Tibial artery (tissue), 4 donors: ENCODE measurements around the gene TASP1.
A peak's percentile ranks its signal among the peaks of the same experiment; 100 is the strongest.

Source experiments
- DNase-seq, 2 donors: peaks; one replicate each; pipeline ENCODE4 v3.0.0-alpha.2; 2019
- H3K27ac ChIP-seq, 2 donors: fragments of 200-600 bp; sonication (generic) in 1 of 2; 1 replicate in 1 of 2; 2 replicates in 1 of 2; pipeline ENCODE4 v1.5.1; 2018 to 2019; ENCODE audit warnings: mild to moderate bottlenecking in 1 of 2
- H3K27me3 ChIP-seq, 2 donors: fragments of 200-600 bp; sonication (generic) in 1 of 2; one replicate each; pipeline versions ENCODE4 v1.5.1 to v1.6.0; 2016 to 2019
- H3K36me3 ChIP-seq, 3 donors: fragments of 200-600 bp; sonication (generic) in 2 of 3; one replicate each; pipeline ENCODE4 v1.5.1; 2016 to 2019; ENCODE audit warnings: mild to moderate bottlenecking in 2 of 3
- H3K4me1 ChIP-seq, 4 donors: fragments of 200-600 bp; sonication (generic) in 2 of 4; 1 replicate in 3 of 4; 2 replicates in 1 of 4; pipeline ENCODE4 v1.5.1; 2016 to 2019
- H3K4me3 ChIP-seq, 2 donors: fragments of 200-600 bp; sonication (generic) in 1 of 2; 1 replicate in 1 of 2; 2 replicates in 1 of 2; pipeline ENCODE4 v1.5.1; 2018 to 2019; ENCODE audit warnings: mild to moderate bottlenecking in 2 of 2
- H3K9me3 ChIP-seq, 3 donors: fragments of 200-600 bp; sonication (generic) in 1 of 3; one replicate each; pipeline ENCODE4 v1.5.1; 2016 to 2019
- intact Hi-C: fragments of 100-400 bp; cut with DNase I; formaldehyde crosslinking; loops from one replicate; pipeline ENCODE4 v1.15.0; 2023; ENCODE audit warnings: low total_unique reads
- TF ChIP-seq, protein P1 (sequence below), 2 experiments: fragments of 200-600 bp in 1 of 2; fragments of 450-650 bp in 1 of 2; IDR thresholded peaks; one replicate each; pipeline ENCODE4 v1.5.1; 2017 to 2019; ENCODE audit warnings: antibody characterized with exemption in 2 of 2, mild to moderate bottlenecking in 1 of 2, moderate library complexity in 1 of 2

TASP1 gene

DNA sequence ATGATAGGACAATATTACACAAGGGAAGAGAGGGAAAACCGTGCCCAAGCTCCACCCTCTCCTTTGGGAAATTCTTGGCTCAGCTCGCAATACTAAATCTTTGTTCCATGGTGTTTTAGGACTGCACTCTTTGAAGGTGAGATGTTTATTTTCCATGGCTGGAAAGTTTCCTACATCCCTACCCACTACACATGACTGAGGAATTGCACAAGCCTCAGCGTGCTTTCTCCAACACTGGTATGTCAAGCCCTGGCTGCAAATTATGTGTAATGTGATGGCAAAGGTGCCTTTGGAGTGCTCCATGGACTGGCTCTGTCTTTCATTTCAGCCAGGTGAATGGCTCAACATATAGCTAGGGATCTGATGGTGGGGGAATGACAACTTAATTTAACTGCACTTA lies 283.3 kb downstream of the TASP1 start:
- TF ChIP-seq, protein P1, sequence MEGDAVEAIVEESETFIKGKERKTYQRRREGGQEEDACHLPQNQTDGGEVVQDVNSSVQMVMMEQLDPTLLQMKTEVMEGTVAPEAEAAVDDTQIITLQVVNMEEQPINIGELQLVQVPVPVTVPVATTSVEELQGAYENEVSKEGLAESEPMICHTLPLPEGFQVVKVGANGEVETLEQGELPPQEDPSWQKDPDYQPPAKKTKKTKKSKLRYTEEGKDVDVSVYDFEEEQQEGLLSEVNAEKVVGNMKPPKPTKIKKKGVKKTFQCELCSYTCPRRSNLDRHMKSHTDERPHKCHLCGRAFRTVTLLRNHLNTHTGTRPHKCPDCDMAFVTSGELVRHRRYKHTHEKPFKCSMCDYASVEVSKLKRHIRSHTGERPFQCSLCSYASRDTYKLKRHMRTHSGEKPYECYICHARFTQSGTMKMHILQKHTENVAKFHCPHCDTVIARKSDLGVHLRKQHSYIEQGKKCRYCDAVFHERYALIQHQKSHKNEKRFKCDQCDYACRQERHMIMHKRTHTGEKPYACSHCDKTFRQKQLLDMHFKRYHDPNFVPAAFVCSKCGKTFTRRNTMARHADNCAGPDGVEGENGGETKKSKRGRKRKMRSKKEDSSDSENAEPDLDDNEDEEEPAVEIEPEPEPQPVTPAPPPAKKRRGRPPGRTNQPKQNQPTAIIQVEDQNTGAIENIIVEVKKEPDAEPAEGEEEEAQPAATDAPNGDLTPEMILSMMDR (IDR thresholded peaks at IDR 0.05): no peak
- intact Hi-C loops: no loop called here
- no peak for DNase-seq
- no peaks in the 10 kb centered on the region for H3K36me3 ChIP-seq
- peaks cover 0 to 13% (median 0%) of the 10 kb centered on the region in 4 donors for H3K4me1 ChIP-seq
- H3K4me3 ChIP-seq: no peak overlapping the region
- H3K27me3 ChIP-seq: no peaks in the 10 kb centered on the region
- H3K9me3 ChIP-seq: no peaks in the 10 kb centered on the region
- no peak overlapping the region for H3K27ac ChIP-seq

DNA sequence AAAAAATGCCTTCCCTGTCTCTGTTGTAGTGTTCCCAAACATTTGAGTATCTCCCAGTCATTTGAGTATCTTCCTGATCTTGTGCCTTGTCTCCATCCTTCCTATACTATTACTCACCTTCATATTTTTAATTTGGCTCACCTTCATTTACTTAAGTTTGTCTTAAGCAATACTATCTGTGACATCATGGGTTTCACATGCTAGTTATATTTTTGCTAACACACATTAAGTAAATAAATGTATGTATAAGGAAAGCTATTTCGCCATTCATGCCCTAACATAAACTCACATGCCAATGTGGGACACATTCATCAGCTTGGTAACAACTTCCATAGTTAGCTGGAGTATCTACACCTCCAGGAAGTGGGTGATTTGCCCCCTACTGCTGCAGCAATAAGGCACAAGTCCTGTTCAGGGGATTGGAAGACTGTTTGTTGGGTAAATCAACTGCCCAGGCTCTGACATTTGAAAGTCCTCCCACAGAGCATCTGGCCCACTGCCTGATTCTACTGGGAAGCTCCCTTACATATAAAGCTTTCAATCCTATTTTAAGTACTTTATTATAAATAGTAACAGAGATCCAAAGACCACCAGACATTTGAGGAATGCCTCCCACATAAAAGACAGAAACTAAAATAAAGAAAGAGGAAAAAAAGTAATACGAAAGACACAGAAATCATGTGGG lies 285.3 kb downstream of the TASP1 start:
- H3K36me3 ChIP-seq: no peaks in the 10 kb centered on the region
- intact Hi-C loops: no loop called here
- no peaks in the 10 kb centered on the region for H3K27me3 ChIP-seq
- H3K27ac ChIP-seq: no peak overlapping the region
- DNase-seq: no peak
- no peaks in the 10 kb centered on the region for H3K9me3 ChIP-seq
- H3K4me3 ChIP-seq: no peak overlapping the region
- peaks cover 0 to 25% (median 6%) of the 10 kb centered on the region in 4 donors for H3K4me1 ChIP-seq
- TF ChIP-seq, protein P1 (IDR thresholded peaks at IDR 0.05): no peak

DNA sequence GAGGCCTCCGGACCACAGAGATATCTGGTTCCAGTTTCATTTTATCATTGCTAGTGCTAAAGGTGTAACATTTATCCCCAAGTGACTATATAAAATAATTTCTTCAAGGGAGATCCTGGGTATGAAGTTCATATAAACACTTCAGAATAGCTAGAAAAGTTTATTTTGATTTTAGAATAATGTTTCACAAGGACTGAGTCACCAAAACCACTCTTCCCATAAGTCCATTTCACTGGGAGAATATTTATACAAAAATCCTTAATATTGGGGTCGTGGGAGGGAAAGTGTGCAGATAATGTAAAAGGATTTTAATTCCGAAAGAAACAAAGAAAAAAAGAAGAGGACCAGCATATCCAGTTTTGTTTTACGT lies 289.5 kb downstream of the TASP1 start:
- H3K27ac ChIP-seq: peak overlapping the region; percentile 59 to 62
- peaks cover 0 to 29% (median 10%) of the 10 kb centered on the region in 4 donors for H3K4me1 ChIP-seq
- no peaks in the 10 kb centered on the region for H3K27me3 ChIP-seq
- no peaks in the 10 kb centered on the region for H3K36me3 ChIP-seq
- no peak for DNase-seq
- H3K4me3 ChIP-seq: peak overlapping the region; percentile 1 to 20
- intact Hi-C loops: no loop called here
- H3K9me3 ChIP-seq: no peaks in the 10 kb centered on the region
- TF ChIP-seq, protein P1 (IDR thresholded peaks at IDR 0.05): no peak

DNA sequence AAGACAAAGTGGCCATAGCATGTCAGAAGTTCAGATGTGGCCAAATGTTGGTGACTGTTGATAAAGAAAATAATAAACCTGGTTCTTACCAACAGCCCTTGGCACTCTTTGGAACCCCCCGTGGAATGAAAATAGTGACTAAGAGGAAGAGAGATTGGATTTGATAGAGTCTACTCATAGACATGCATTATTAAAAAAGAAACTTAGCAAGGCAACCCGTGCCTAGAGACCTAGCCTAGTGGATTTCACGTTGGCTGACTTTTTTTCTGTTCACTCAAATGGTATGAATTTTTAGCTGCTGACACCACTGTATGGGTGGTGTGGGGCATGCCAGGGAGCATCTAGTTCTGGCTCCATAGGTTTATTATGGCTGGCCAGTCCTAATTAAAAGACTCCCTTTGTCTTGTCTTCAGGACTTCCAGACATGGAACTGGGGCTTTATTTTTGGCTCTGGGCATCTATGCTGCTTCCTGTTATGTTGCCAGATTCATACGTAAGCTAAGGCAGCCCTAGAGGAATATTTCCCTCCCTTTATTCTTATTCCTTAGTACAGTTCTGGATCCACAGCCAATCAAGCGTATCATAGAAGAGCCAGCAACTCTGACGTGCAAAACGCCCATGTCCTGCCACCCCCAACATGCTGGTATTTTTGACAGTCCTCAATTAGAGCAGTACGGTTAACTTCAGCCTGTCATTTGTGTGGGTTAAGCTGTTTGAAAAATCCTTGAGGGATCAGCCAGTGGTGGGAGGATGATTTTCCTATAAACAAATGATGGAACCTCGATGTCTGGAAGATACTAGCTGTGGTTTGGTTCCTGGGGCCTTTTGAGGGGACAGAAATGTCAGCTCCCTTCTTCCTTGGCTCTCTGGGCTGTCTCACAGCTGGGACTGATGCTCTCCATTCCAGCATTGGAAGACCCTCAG lies 290.2 kb downstream of the TASP1 start:
- Histone ChIP-seq H3K27me3 (no peaks in the 10 kb centered on the region), H3K36me3 (no peaks in the 10 kb centered on the region), H3K9me3 (no peaks in the 10 kb centered on the region), H3K27ac (peak overlapping the region; percentile 59 to 62), H3K4me3 (peak overlapping the region; percentile 1 to 20), H3K4me1 (peaks cover 0 to 29% (median 10%) of the 10 kb centered on the region in 4 donors)
- TF ChIP-seq, protein P1 (IDR thresholded peaks at IDR 0.05): no peak
- intact Hi-C loops: no loop called here
- DNase-seq: no peak

DNA sequence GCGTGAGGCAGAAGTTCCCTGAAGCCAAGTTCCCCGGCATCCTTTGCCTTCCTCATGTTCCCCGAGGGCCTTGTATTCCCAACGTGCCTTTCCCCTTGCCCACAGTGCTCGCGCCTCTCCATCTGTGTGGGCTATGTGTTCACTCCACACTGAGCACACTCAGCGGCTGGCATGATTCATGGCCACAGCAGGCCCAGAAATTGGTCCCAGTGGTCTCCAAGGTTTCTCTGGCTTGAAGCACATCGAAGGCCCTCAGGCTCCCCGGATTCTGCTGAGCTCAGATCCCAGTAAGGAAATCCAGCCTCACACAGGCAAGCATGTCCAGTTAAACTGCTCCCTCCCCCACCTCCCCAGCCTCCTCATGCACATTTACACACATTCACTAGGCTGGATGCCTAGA lies 294.1 kb downstream of the TASP1 start:
- Histone ChIP-seq H3K36me3 (no peaks in the 10 kb centered on the region), H3K9me3 (no peaks in the 10 kb centered on the region), H3K27ac (no peak overlapping the region), H3K4me3 (no peak overlapping the region), H3K4me1 (peaks cover 0 to 29% (median 11%) of the 10 kb centered on the region in 4 donors), H3K27me3 (no peaks in the 10 kb centered on the region)
- no peak for DNase-seq
- intact Hi-C loops: no loop called here
- TF ChIP-seq, protein P1 (IDR thresholded peaks at IDR 0.05): no peak
